ENCODE measurements around the gene BEGAIN.

Gene BEGAIN

DNA sequence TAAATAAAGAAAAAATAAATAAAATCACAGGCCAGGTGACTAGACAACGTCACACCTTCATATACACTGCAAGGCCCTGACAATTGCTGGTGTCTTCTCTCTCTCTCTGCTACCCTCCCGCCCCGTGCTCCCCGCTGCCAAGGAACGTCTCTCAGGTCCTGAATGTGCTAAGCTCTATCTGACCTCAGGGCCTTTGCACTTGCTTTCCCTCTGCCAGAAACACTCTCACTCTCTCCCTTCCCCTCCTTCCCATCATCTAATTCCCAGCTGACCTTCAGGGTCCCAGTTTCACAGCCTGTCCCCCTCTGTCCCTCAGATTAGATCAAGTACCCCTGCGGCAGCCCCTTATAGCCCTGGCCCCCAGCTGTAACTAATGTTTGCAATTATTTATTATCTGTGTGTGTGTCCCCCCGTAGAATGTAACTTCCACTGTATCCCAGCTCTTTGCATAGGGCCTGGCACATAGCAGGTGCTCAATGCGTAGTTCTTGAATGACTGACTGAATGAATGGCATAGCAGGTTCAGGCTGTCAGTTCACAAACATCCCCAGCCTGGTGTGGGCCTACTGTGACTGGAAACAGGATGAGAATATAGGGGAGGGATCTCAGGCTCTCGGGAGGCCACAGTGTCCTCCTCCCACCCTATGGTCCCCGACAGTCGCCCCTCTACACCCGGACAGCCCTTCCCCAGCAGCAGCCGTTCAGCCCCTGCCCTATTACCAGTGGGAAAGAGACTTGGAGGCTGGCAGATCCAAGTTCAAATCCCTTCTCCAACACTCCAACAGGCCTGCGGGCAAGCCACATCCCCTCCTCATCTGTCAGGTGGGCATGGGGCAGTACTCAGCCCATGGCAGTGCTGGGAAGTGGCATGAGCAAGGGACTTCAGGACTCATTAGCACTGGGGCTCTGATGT is 6.6 kb downstream of the BEGAIN start:
- no peak for FAIRE-seq

DNA sequence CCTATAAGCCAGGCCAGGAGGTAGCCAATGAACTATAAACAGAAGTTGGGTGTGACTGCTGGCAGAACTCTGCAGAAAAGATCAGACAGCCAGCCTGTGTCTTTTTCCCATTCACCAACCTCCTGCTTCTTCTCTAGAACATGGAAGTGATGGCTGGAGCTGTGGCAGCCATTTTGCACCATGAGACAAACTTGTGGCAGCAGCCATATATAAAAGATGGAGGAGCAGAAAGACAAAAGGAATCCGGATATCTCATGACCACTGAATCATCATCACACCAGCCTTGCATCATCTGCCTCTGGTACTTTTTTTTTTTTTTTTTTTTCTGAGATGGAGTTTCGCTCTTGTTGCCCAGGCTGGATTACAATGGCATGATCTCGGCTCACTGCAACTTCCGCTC is 8.7 kb downstream of the BEGAIN start:
- no peak for FAIRE-seq

DNA sequence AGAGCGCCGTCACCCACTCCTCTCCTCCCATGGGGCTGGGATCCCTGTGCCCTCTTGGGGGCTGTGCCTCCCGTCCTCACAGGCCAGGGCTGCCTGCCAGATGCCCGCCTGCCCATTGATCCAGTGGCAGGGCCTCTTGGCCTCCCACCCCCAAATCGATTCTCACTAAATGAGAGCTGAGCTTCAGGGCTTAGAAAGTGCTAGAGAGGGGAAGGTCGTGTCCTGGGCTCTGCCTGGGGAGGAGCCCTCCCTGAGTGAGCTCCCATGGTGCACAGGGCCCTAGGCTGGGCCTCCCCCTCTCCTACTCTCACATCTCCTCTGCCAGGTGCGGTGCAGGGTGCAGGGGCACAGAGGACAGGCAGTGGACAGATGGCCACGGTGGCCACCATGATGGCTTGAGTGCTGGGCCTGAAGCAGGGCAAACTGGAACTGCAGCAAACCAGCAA is 9.2 kb downstream of the BEGAIN start:
- FAIRE-seq, result no peak

GRCh38 chr14:100577321-100577985 is 9.8 kb downstream of the BEGAIN start:
- no peak for FAIRE-seq

- FAIRE-seq, result no peak
These were observed 10.8 kb downstream of the BEGAIN start for GRCh38 chr14:100576091-100577085.

DNA sequence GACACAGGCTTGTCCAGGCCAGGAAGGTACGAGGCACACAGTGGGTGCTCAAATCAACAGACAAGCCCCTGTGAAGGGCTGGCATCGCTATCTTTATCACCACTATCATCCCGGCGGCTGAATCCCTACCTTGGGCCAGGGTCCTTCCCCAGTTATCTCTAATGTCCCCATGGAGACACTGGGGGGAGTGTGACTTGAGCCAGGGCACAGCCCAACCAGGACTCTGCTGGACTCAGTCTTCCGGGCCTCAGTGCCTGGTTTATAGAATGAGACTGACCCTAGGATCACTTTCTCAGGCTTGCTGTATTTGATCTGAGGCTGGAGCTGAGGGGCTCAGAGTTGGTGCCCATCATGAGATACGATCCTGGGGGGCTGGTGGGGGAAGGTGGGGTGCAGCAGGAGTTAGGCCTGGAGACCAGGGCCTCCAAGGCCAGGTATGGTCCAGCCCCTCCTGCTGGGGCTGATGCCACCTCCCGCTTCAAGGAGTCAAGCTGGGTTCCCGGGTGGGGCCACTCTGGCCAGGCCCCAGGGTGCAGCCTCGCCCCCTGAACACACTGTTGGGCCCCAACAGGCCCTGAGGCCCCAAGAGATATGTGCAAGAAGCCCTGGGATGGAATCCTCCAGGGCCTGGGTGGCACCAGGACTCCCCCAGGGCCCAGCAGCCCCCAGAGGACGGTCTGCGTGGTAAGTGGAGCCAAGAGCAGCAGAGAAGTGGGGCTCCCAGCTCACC is 11.8 kb downstream of the BEGAIN start:
- FAIRE-seq, result no peak

GRCh38 chr14:100574642-100575031 is 12.6 kb downstream of the BEGAIN start:
- no peak for FAIRE-seq

DNA sequence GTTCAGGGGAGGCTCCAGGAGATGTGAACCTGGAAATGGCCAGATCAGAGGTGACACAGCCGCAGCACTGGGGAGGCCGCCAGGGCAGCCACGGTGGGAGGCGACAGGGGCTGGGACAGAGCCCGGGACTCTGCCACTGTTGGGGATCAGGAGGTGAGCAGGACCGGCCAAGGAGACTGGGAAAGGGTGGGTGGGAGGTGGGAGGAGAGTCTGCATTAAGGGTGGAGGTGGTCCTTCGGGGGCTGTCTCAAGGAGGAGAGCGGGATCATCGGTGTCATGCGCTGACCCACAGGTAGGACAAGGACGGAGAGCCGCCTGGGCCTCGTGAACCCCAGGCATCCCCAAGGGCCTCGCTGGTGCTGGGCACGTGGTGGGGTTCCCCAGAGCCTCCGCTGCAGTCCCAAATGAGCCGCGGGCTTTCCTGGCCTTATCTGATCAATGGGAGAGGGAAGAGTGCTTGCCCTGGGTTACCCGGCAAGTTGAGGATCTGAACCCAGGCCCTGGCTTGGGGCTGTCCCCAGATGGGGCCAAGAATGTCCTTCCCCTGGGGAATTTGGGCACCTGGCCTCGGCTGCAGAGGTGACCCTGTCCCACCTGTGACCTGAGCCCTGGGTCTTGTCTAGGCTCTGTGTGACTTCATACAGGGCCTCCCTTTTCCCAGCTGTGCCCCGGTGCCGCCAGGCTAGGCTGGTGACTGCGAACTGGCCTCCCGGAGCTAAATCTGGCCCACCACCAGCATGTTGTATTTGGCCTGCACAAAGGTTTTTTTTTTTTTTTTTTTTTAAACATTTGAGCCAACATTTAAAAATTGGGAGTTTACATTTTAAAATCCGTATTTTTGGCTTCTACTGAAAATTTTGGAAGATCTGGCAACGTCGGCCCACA is 13.2 kb downstream of the BEGAIN start:
- FAIRE-seq, result no peak

DNA sequence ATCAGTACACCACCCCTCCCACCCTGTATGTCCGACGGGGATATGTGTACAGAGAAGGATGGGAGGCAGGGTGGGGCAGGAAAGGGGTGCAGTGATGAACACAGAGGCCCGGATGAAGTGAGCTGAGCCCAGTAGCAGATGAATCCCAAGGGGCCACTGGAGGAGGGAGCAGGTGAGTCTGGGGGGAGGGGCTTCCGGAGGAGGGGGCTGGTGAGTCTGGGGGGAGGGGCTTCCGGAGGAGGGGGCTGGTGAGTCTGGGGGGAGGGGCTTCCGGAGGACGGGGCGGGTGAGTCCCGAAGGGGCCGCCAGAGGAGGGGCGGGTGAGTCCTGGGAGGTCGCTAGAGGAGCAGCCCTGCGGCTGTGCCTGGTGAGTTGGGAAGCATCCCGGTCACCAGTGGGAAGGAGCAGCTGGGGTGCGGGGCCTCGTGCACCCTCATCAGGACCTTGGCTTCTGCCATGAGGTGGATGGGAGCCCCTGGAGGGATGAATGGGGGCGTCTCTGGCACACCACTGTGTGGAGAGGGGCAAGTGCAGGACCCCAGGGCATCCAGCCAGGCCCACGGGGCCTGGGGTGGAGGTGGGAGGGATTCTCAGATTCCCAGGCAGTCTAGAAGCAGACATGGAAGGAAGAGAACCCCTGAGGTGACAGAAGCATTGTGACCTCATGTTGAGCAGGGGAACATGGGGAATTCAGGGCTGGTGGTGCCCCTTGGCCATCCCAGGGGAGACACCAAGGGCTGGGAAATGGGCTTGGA is 14.0 kb downstream of the BEGAIN start:
- FAIRE-seq, result no peak

DNA sequence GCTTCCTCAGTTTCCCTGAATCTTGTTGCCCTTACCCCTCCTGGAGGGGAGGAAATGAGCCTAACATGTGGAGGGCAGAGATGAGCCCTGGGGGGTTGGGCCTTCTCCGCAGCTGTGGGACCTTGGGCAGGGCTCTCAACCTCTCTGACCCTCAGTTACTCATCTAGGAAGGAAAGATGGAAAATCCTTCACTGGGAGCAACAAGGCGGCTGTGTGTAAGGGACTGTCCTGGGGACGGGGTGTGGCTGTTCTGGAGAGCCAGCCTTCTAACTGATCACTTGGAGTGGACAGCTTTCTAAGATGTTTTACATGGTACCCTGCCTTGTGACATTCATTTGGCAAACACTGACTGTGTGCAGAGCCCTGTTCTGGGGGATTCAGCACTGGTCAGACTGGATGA is 14.7 kb downstream of the BEGAIN start:
- no peak for FAIRE-seq

- FAIRE-seq, result no peak
These were observed 15.4 kb downstream of the BEGAIN start for GRCh38 chr14:100571837-100572236.

DNA sequence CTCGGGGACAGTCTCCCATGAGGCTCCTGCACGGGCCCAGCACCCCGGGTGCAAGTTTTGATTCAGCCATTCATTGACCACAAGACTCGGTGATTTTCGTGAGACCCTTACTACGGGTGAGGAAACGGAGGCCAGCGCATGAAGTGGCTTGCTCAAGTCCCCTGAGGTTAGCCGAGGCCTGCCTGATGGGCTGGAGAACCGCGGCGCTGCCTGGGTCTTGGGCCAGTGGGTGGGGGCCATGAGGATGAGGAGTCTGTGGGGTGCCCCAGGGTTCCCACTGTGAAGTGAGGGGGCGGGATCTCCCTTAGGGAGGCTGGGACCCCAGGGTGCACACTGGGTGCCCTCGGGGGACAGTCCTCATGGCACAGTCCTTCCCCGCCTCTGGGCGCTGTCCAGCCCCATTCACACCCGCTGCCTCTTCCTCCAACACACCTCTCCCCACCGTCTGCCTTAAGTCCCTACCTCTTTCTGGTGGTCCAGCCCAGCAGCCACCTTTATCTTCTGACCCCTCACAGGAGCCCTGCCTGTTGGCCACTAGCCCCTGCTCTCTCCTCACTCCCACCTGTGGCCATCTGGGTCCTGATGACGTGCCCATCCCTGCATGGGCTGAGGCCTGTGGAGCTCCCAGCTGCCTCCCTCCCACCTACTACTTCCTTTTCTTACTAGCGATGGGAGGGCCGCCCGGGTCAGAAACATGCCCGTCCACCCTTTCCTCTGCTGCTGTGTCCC is 16.3 kb downstream of the BEGAIN start:
- FAIRE-seq, result no peak

- no peak for FAIRE-seq
These were observed 17.4 kb downstream of the BEGAIN start for GRCh38 chr14:100569734-100570286.

GRCh38 chr14:100568998-100569733 is 18.1 kb downstream of the BEGAIN start:
- FAIRE-seq, result no peak

DNA sequence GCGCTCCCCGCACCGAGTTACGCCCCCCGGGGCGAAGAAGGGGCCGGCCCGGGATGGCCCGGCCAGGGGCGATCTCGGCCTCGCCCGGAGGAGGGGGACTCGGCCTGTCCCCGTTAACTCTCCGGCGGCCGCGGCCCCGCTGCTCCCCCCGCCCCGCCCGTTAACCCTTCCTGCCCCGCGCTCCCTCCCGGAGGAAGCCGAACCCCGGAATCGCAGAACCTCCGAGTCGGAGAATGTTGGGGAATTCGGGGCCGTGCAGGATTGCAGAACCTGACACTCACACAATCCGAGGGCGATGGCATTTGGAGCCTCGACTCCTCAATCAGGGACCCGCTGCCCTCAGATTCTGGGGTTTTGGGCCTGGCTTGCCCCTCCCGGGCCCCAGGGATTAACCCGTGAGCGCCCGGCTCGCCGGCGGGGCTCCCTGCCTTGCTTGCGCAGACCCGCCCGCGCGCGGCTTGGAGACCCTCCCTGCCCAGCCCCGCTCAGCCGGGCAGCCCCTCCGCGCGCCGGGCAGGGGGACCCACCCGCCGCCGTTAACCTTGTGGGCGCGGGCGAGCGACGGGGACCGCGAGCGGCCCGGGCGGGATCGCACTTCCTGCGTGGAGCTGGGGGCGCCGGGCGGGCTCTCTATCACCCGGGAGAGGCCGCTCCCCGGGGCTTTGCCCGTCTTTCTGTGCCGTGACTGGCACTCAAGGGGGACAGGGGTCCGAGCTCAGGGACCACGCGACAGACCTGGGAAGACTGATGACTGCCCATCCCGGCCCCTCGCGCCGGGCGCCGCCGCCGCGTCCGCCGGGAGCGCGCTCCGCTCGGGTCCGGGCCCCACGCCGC is 18.8 kb downstream of the BEGAIN start:
- no peak for FAIRE-seq

DNA sequence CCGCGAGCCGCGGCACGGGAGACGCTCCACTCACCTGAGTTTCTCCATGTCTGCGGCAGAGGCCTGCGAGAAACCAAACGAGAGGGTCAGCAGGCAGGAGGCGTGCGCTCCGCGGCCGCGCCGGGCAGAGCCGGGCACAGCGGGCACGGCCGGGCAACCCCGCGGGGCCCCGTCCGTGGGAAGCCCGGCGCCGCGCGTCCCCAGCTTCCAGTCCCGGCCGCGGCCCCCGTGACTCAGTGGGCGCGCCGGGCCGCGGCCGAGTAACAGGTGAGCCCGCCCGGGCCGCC is 19.4 kb downstream of the BEGAIN start:
- FAIRE-seq, result no peak

DNA sequence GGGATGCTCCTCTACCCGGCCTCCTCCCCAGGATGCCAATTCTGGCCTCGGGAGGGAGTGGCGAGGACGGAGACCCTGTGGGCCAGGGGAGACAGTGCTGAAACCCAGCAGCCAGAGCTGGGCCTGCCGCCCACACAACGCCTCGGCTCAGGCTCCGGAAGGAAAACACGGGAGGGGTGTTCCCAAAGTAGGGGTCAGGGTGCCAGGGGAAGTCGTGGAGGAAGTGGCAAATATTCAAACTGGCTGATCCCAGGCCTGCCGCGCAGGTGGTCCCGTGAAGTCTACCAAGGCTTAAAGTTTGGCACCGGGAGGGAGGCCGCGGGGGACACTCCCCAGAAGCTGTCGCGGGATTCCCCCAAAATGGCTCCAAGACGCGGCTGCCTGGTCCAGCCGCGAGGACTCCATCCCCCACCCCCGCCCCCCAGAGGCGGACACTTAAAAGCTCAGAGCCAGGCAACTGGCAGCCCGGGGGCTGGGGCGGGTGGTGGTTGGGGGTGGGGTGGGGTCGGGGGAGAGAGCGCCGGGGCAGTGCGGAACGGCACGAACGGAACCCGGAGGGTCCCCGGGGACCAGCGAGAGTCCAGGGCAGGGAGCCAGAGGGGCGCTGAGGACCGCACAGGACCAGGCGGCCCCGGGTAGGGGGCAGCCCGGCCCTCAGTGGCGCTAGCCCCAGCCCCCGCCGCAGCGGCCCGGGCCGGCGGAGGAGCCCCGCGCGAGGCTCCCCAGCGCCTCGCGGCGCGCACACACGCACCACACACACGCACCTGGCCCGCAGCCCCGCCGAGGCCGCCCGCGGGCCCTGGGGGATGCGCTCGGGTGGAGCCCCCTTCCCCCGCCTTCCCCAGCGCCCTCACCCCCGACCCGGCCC is 20.0 kb downstream of the BEGAIN start:
- no peak for FAIRE-seq

All from G401.6 (cell line).